Fibroblast of mammary gland (primary cell): ENCODE data around the gene TJP1.

ENCODE experiments used
- DNase-seq: peaks from one replicate; pipeline ENCODE4 v3.0.0-alpha.2; 2010; ENCODE audit warnings: low read depth
- H3K4me3 ChIP-seq: 2 replicates; pipeline ENCODE4 v1.5.1; 2011; ENCODE audit warnings: low read depth, mild to moderate bottlenecking, low read length, moderate library complexity; ENCODE audit not compliant: control insufficient read depth
- CTCF ChIP-seq: conservative IDR thresholded peaks from 2 replicates; pipeline ENCODE4 v1.5.1; 2011; ENCODE audit warnings: low read depth, low read length, inconsistent platforms; ENCODE audit not compliant: control insufficient read depth, insufficient read depth

The TJP1 gene

GRCh38 chr15:29690765-29691475, 131.3 kb downstream of the TJP1 start:
- DNase-seq, result peak; percentile 34
- no peak for TF ChIP-seq CTCF
- H3K4me3 ChIP-seq, result no peak overlapping the region

GRCh38 chr15:29689287-29689986, 132.8 kb downstream of the TJP1 start:
- DNase-seq, result no peak
- TF ChIP-seq CTCF, result no peak
- no peak overlapping the region for H3K4me3 ChIP-seq

GRCh38 chr15:29688506-29689286, 133.6 kb downstream of the TJP1 start:
- TF ChIP-seq CTCF, result no peak
- DNase-seq, result no peak
- H3K4me3 ChIP-seq, result no peak overlapping the region

GRCh38 chr15:29687939-29688505, 134.2 kb downstream of the TJP1 start:
- DNase-seq, result no peak
- TF ChIP-seq CTCF, result no peak
- H3K4me3 ChIP-seq, result no peak overlapping the region

- TF ChIP-seq CTCF, result no peak
- no peak for DNase-seq
- no peak overlapping the region for H3K4me3 ChIP-seq
Observed at GRCh38 chr15:29687204-29687815, 135.0 kb downstream of the TJP1 start.
